OCI-LY7 (cell line): ENCODE data around the gene SEMA4B.

ENCODE experiments used
- CTCF ChIP-seq: fragments of 200-600 bp; sonication (generic); conservative IDR thresholded peaks from 2 replicates; pipeline ENCODE4 v1.5.1; 2014; ENCODE audit warnings: mild to moderate bottlenecking, antibody characterized with exemption, low read length, moderate library complexity, mixed read lengths
- EZH2phosphoT487 ChIP-seq: fragments of 200-600 bp; sonication (generic); IDR thresholded peaks from 2 replicates; pipeline ENCODE4 v1.6.1; 2018; ENCODE audit warnings: low read depth, borderline replicate concordance, mild to moderate bottlenecking, mixed run types, antibody characterized with exemption, low read length, moderate library complexity, mixed read lengths

- TF ChIP-seq CTCF (no peak), EZH2phosphoT487 (no peak)
These were observed 69.5 kb downstream of the SEMA4B start for GRCh38 chr15:90270502-90271150.
